Bronchial epithelial cell (primary cell): ENCODE results near the gene STRN4. TPM values are rescaled to one million over a fixed set of nuclear protein-coding genes. Genes with fewer than 3 reads are reported as not detected.

Experiments
- DNase-seq: peaks from one replicate; pipeline ENCODE4 v3.0.0-alpha.2; 2010; ENCODE audit warnings: low read depth
- FAIRE-seq: peaks from 2 replicates; lab custom pipeline; 2011; peaks lifted over from hg19 to GRCh38; lab: Jason Lieb, UNC
- H3K27me3 ChIP-seq: 2 replicates; pipeline ENCODE4 v1.5.1; 2011; ENCODE audit warnings: low read length; ENCODE audit not compliant: control insufficient read depth, insufficient read depth
- H3K36me3 ChIP-seq: 2 replicates; pipeline ENCODE4 v1.5.1; 2011; ENCODE audit warnings: low read length; ENCODE audit not compliant: control insufficient read depth, insufficient read depth
- H3K4me3 ChIP-seq: 2 replicates; pipeline ENCODE4 v1.5.1; 2011; ENCODE audit warnings: mild to moderate bottlenecking, low read depth, low read length, control low read depth
- total RNA-seq: library from RNA; depleted of rRNA; stranded (reverse); fragments of >200 nt; gene quantifications from 2 replicates; pipeline ENCODE4 v1.2.1, GENCODE V29; 2014
- TF ChIP-seq, protein P1 (sequence below): IDR thresholded peaks from 2 replicates; pipeline ENCODE4 v1.5.1; 2011; ENCODE audit warnings: mild to moderate bottlenecking, moderate library complexity, low read length, control low read depth, inconsistent platforms; ENCODE audit not compliant: insufficient read depth, severe bottlenecking

The STRN4 gene
- total RNA-seq, 1 donor from 2014 or later = 60.3 TPM

DNA sequence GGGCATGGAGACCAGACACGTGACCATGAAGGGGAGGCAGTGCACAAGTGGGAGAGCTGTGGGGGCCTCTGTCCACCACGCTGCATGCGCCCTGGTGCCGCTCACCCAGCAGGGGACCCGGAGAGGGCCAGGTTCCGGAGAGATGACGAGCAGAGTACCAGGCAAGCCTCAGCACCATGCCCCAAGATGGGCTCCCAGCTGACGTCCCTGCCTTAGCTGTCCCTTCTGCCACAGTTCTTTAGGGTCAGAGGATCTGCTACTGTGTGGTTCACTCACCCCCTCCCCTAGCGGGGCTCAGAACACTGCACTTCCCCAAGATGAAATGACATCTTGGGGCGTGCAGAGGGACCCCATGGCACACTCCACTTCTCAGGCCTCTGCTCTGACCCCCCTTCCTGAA, 19.7 kb downstream of the STRN4 start:
- TF ChIP-seq, protein P1, sequence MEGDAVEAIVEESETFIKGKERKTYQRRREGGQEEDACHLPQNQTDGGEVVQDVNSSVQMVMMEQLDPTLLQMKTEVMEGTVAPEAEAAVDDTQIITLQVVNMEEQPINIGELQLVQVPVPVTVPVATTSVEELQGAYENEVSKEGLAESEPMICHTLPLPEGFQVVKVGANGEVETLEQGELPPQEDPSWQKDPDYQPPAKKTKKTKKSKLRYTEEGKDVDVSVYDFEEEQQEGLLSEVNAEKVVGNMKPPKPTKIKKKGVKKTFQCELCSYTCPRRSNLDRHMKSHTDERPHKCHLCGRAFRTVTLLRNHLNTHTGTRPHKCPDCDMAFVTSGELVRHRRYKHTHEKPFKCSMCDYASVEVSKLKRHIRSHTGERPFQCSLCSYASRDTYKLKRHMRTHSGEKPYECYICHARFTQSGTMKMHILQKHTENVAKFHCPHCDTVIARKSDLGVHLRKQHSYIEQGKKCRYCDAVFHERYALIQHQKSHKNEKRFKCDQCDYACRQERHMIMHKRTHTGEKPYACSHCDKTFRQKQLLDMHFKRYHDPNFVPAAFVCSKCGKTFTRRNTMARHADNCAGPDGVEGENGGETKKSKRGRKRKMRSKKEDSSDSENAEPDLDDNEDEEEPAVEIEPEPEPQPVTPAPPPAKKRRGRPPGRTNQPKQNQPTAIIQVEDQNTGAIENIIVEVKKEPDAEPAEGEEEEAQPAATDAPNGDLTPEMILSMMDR = no peak
- DNase-seq (no peak), FAIRE-seq (no peak)
- H3K4me3 ChIP-seq = no peak overlapping the region
- peaks cover 69% of the 10 kb centered on the region for H3K36me3 ChIP-seq
- H3K27me3 ChIP-seq = no peaks in the 10 kb centered on the region

DNA sequence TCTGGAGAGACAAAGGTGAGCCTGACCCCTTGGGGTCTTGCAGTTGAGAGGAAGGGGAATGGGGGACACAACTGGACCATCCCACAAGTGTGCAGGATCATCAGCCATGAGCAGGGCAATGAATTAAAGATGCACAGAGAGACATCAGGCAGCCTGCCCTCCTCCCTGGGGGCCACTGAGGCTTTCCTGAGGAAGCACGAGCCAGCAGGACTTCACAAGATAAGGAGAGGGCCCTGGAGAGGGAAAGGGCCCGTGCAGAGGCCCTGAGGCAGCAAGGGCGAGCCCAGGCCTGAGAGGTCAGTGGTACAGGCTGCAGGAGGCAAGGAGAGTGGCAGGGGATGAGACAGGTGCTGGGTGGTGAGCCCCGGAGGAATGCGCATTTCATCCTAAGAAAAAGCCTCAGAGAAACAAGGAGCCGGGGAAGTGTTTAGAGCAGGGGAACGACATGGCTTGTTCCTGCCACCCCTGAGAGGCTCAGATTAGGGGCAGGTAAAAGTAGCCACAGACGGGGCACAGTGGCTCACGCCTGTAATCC, 20.3 kb downstream of the STRN4 start:
- FAIRE-seq (no peak), DNase-seq (no peak)
- peaks cover 72% of the 10 kb centered on the region for H3K36me3 ChIP-seq
- no peak overlapping the region for H3K4me3 ChIP-seq
- no peaks in the 10 kb centered on the region for H3K27me3 ChIP-seq
- TF ChIP-seq, protein P1 = no peak

DNA sequence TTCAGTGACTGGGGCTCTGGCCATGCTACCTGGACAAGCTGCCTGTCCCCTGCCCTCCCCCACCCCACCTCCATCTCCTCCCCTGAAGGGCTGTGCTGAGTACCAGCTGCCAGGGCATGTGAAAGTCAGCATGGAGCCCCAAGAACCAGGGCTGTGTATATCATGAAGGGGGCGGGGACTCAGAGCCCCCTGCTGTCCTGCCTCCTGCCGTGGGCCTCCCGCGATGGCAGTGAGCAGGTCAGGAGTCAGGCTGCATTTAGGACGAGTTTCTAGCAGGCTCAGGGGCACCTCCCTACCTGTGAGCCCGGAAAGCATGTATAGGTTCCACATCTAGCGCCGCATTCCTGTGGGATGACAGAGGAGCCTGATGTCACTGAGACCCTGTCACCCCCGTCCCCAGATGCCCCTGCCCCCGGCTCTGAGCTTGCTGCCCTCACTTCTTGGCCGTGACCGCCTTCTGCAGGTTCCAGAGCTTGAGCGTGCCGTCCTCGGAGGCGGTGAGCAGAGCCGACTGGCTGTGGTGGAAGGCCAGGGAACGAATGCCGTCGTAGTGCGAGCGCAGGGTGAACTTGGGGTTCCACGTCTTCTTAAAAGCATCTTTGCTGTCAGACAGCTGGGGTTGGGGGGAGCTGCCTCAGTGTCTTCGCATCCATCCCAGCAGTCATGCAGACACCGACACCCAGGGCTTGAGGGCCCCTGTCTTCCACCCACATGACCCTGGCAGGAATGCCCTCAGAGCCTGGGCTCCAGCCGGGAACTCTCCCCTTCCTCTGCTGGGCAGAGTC, 21.0 kb downstream of the STRN4 start:
- TF ChIP-seq, protein P1 = no peak
- no peaks in the 10 kb centered on the region for H3K27me3 ChIP-seq
- H3K36me3 ChIP-seq = peaks cover 72% of the 10 kb centered on the region
- FAIRE-seq = no peak
- no peak for DNase-seq
- H3K4me3 ChIP-seq = no peak overlapping the region

DNA sequence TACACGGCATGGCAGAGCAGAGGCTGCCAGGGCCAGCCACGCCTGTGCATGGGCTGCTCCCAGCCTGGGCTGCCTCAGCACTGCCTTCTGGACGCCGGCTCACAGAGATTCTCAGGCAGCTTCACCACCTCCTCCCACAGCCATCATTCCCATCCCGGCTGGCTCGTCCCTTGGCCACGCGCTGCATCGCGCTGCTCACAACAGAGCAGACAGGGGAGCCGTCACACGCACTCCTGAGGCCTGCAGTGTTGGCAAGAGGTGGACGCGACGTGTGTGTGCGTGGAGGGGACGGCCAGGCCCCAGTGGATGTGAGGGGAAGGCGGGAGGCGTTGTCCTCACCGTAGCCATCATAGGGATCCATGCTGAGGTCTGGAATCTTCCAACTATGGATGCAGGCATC, 21.8 kb downstream of the STRN4 start:
- H3K27me3 ChIP-seq = no peaks in the 10 kb centered on the region
- DNase-seq (no peak), FAIRE-seq (no peak)
- H3K4me3 ChIP-seq = no peak overlapping the region
- TF ChIP-seq, protein P1 = no peak
- H3K36me3 ChIP-seq = peaks cover 66% of the 10 kb centered on the region

DNA sequence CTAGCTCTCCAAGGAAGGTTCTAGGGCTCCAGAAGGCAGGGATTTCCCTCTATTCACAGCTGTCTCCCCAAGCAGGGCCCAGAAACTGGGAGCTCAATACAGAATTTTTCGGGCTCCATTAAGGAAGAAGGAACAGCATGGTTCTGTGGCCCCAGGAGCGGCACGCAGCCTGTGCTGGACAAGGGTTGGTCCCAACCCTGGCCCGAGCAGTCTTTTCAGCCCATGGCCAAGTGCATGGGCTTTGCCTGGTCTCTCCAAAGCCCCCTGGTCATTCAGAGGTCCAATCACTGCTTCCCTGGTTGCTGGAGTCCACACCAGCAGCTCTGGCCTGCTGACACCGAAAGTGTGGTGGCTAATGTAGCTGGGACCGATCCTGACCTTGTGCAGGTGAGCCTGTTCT, 22.8 kb downstream of the STRN4 start:
- FAIRE-seq = no peak

More for the DNA sequence above, 22.8 kb downstream of the STRN4 start:
- Histone ChIP-seq H3K36me3 (peaks cover 63% of the 10 kb centered on the region), H3K4me3 (no peak overlapping the region), H3K27me3 (no peaks in the 10 kb centered on the region)
- TF ChIP-seq, protein P1 = no peak
- no peak for DNase-seq
